GM12874 (cell line): ENCODE data around the gene C1orf105.

Source experiments
- CTCF ChIP-seq: IDR thresholded peaks from 2 replicates; pipeline ENCODE4 v1.5.1; 2011; ENCODE audit warnings: low read depth, mild to moderate bottlenecking, control low read depth, low read length, moderate library complexity; ENCODE audit not compliant: insufficient read depth

The C1orf105 gene

DNA sequence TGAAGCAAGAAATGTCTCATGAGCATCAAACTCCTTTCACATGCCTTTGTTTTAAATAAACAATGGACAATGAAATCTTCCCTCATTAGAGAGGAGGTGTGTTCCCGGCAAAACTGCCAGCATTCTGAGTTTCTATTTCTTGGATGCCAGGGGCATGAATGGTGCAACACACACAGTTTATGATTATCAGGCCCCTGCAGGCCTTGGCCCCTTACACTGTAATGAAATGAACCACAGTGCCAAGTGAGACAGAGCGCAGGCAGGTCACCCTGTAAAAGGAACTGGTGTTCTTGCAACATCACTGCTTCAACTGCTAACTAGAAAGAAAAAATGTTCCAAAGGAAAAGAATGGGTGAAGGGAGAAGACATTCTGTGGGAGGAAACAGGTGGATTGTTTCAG is 27.2 kb downstream of the C1orf105 start:
- no peak for TF ChIP-seq CTCF

- TF ChIP-seq CTCF = no peak
Observed at GRCh38 chr1:172448995-172449584, 28.6 kb downstream of the C1orf105 start.

DNA sequence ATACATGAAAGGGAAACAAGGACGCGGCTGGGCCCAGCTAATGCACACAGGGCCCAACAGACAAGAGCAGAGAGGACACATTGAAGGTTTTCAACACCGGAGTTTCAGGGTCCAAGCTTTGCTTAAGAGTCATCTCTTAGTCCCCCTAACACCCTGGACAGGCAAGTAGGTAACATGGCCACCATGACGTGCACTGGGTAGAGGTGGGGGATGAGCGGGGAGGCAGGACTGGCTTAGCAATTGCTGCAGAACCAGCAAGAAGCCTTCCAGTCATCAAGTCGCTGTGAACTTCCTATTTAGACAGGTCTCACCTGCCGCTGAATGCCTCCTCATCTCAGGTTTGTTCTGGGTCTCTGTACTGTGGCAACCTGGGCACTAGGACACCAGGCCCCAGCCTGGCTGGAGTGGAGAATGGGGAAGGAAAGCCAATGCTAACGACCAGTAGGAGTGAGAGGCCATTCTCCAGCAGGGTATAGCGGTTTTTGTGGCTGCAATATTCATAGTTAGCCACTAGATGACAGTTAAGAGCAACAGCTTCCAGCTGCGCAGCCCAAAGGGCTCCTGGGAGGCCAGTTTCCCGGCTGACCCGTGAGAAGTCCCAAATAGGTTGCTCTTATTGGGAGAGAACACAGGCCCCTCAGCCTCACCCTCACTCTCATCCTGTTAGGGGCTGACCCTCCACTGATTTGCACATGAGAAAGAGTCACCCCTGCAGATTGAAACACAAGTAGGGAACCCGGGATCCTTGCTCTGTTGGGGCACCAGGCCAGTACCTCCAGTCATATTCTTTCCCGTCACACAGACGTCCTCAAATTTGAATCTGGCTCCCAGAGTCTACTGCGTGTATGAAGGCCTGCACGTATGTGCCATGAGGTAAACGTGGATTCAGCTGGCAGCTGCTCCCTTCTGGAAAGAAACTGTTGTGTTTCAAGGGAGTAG is 29.4 kb downstream of the C1orf105 start:
- peak; percentile 93 for TF ChIP-seq CTCF

GRCh38 chr1:172450524-172450885 is 30.0 kb downstream of the C1orf105 start:
- no peak for TF ChIP-seq CTCF

DNA sequence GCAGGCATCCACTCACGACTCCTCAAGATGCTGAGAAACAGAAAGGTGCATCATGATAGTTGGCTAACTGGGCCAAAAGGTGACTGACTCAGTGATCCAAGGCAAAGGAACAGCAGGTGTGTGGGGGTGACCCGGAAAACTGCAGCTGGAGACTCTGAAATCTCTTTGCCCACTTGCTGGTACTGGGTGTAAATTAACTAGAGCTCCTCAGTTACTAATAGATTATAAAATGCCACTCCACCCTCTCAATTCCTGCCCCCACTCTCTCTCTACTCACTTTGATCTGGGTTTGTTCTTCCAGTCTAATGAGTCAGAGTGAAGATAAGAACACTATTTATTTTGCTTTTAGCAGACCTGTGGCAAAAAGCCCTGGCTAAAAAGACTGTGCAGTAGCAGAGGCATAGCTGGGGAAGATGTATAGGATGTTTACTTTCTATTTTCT is 30.5 kb downstream of the C1orf105 start:
- TF ChIP-seq CTCF = no peak

DNA sequence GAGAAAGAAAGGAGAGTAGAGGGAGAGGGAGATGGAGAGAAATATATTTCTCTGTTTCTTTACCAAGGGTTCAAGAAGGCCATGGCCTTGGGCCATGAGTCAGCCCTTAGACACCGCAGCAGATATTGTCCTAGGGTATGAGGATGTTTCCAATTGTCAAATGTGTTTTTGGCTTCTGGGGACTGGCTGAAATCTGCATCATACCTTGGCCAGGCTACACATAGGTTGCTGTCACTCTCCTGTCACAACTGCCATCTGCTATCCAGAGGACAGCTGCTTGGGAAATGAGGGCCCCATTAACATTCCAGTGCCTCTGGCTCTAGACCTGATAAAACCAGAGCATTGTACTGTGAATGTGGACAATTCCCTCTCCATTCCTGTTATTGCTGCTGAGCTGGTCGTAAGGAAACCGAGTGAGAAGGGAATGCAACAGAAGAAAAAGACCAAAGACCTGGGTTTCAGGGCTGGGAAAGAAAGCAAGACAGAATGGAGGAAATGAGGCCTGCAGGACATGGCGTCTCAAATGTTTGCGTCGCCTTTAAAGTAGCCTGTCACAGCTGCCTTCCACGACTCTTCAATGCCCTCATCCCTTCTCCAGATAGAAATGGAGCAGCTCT is 32.2 kb downstream of the C1orf105 start:
- TF ChIP-seq CTCF = no peak

- no peak for TF ChIP-seq CTCF
Observed at GRCh38 chr1:172453153-172453545, 32.7 kb downstream of the C1orf105 start.
